ENCODE data around the gene CRX.
"Not testable (repeated sequence)": the region's sequence is repeated elsewhere in the genome, so short reads cannot be mapped to it uniquely, and the experiment has no call there.

GRCh38 chr19:47859838-47860237, 38.1 kb downstream of the CRX start:
- not testable (repeated sequence) for TF ChIP-seq POLR2A, POLR2AphosphoS5, EP300 (IDR thresholded peaks at IDR 0.05)
- TF ChIP-seq, protein P1, sequence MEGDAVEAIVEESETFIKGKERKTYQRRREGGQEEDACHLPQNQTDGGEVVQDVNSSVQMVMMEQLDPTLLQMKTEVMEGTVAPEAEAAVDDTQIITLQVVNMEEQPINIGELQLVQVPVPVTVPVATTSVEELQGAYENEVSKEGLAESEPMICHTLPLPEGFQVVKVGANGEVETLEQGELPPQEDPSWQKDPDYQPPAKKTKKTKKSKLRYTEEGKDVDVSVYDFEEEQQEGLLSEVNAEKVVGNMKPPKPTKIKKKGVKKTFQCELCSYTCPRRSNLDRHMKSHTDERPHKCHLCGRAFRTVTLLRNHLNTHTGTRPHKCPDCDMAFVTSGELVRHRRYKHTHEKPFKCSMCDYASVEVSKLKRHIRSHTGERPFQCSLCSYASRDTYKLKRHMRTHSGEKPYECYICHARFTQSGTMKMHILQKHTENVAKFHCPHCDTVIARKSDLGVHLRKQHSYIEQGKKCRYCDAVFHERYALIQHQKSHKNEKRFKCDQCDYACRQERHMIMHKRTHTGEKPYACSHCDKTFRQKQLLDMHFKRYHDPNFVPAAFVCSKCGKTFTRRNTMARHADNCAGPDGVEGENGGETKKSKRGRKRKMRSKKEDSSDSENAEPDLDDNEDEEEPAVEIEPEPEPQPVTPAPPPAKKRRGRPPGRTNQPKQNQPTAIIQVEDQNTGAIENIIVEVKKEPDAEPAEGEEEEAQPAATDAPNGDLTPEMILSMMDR (IDR thresholded peaks at IDR 0.05), result not testable (repeated sequence)
